ENCODE data around the gene EFHC1.

GRCh38 chr6:52390361-52390727, 29.8 kb upstream of the EFHC1 start:
- TF ChIP-seq CTCF (optimal IDR thresholded peaks at IDR 0.05 in 1 of 3, IDR thresholded peaks at IDR 0.05 in 1 of 3, conservative IDR thresholded peaks at IDR 0.05 in 1 of 3; ENCODE audit: extremely low read depth in 1 of 3, insufficient read depth in 2 of 3, low read length in 3 of 3) = no peak
- no peak for TF ChIP-seq EZH2 (IDR thresholded peaks at IDR 0.05; ENCODE audit: low read length)

Data from keratinocyte (primary cell).